Heart right ventricle (tissue), 16 donors: Measurements from ENCODE around the gene PNISR. TPM values are rescaled to one million over a fixed set of nuclear protein-coding genes. Genes with fewer than 3 reads are reported as not detected.
A peak's percentile ranks its signal among the peaks of the same experiment; 100 is the strongest.

Experiments used
- ATAC-seq, 8 donors: fragments of 200-7000 bp; cut with Tn5 transposase; one replicate each; pipeline ENCODE4 v1.9.1; 2020; ENCODE audit warnings: mild to moderate bottlenecking in 8 of 8, moderate library complexity in 8 of 8, moderate number of reproducible peaks in 1 of 8
- DNase-seq, 2 donors: peaks; one replicate each; pipeline ENCODE4 v3.0.0-alpha.2; 2020
- H3K27ac ChIP-seq, 10 donors: fragments of 200-600 bp; sonication (generic) in 2 of 10; one replicate each; pipeline versions ENCODE4 v1.5.0 to v1.8.0; 2020 to 2022; ENCODE audit warnings: mild to moderate bottlenecking in 3 of 10
- H3K27me3 ChIP-seq, 7 donors: fragments of 200-600 bp; one replicate each; pipeline ENCODE4 v1.8.0; 2021 to 2022; ENCODE audit warnings: mild to moderate bottlenecking in 2 of 7
- H3K36me3 ChIP-seq, 9 donors: fragments of 200-600 bp; sonication (generic) in 1 of 9; one replicate each; pipeline versions ENCODE4 v1.5.0 to v1.8.0; 2020 to 2022; ENCODE audit warnings: mild to moderate bottlenecking in 2 of 9
- H3K4me1 ChIP-seq, 9 donors: fragments of 200-600 bp; sonication (generic) in 1 of 9; one replicate each; pipeline versions ENCODE4 v1.5.0 to v1.8.0; 2020 to 2022; ENCODE audit warnings: mild to moderate bottlenecking in 4 of 9
- H3K4me3 ChIP-seq, 10 donors: fragments of 200-600 bp; sonication (generic) in 2 of 10; one replicate each; pipeline versions ENCODE4 v1.5.0 to v1.8.0; 2020 to 2022; ENCODE audit warnings: mild to moderate bottlenecking in 7 of 10, moderate library complexity in 2 of 10
- H3K9me3 ChIP-seq, 11 donors: fragments of 200-600 bp in 10 of 11; sonication (generic) in 2 of 11; one replicate each; pipeline versions ENCODE4 v1.5.0 to v1.8.0; 2013 to 2022; ENCODE audit warnings: mild to moderate bottlenecking in 2 of 11, control low read depth in 1 of 11, moderate library complexity in 1 of 11
- WGBS, 2 donors: extraction: QIAGEN DNeasy Blood & Tissue Kit; methylation state at CpG; one replicate each; pipeline ENCODE4 v1.1.7; 2013; ENCODE audit warnings: inconsistent platforms in 1 of 2; 5-methylcytosine and 5-hydroxymethylcytosine counted together
- intact Hi-C, 10 donors: fragments of 100-400 bp; cut with DNase I; formaldehyde crosslinking; loops; one replicate each; pipeline versions ENCODE4 v1.11.1 to v1.14.2; 2022
- polyA plus RNA-seq, 2 donors: library from polyadenylated mRNA; stranded (reverse); fragments of 200-250 nt; gene quantifications; one replicate each; pipeline ENCODE4 v1.2.3, GENCODE V29; 2013
- total RNA-seq, 10 donors: library from RNA; stranded (reverse); fragmentation: NEBNext Ultra II Directional in 3 of 10; extraction: Animal tissue kit (Norgen Biotek cat#: 25700) in 3 of 10; gene quantifications; one replicate each; pipeline versions ENCODE4 v1.2.1 to v1.2.4, GENCODE V29; 2021 to 2023
- TF ChIP-seq, protein P1 (sequence below), 9 donors: fragments of 200-600 bp; sonication (generic) in 2 of 9; IDR thresholded peaks; one replicate each; pipeline versions ENCODE4 v1.5.0 to v1.8.0; 2021 to 2022; ENCODE audit warnings: antibody characterized with exemption in 9 of 9, mild to moderate bottlenecking in 5 of 9, moderate library complexity in 1 of 9
- donor health status: Arrhythmogenic right ventricular cardiomyopathy.
- donor health status: ischemic (EF 13 %, LVEDD 7.1; RV severe dilation, severe dysfunction).
- donor health status: healthy with polysubstance abuse.
- donor health status: DM: no; HTN: yes; CAD: no.
- donor health status: DM: no; HTN: no; CAD: no.
- donor health status: ischemic (EF 25% LVEDD 6.9; RV normal size, moderate dysfunction).
- donor health status: ischemic (EF 25% LVEDD 5.7; RV mildly dilated, moderate dysfunction).
- donor health status: healthy.
- donor health status: DM: yes; HTN: yes; CAD: no.
- donor health status: Ischemic cardiomyopathy.
- donor health status: ischemic (EF 35%, LVEDD 5.7; RV mildly dilated, moderate dysfunction).
- donor health status: nonischemic (EF 11% LVEDD 7.7; RV severe dilation, severe dysfunction).
- donor health status: DM: yes; HTN: yes; CAD: no.
- donor health status: PGD.
- donor health status: ischemic (EF 29% LVEDD 5.4; RV normal size, mild dysfunction).
- donor health status: nonischemic (EF 23%, LVEDD 6.1; RV moderate dilation, normal function).

Gene PNISR
- total and polyA plus RNA-seq, 12 donors: 17.8 to 105 (median 50.1) TPM

DNA sequence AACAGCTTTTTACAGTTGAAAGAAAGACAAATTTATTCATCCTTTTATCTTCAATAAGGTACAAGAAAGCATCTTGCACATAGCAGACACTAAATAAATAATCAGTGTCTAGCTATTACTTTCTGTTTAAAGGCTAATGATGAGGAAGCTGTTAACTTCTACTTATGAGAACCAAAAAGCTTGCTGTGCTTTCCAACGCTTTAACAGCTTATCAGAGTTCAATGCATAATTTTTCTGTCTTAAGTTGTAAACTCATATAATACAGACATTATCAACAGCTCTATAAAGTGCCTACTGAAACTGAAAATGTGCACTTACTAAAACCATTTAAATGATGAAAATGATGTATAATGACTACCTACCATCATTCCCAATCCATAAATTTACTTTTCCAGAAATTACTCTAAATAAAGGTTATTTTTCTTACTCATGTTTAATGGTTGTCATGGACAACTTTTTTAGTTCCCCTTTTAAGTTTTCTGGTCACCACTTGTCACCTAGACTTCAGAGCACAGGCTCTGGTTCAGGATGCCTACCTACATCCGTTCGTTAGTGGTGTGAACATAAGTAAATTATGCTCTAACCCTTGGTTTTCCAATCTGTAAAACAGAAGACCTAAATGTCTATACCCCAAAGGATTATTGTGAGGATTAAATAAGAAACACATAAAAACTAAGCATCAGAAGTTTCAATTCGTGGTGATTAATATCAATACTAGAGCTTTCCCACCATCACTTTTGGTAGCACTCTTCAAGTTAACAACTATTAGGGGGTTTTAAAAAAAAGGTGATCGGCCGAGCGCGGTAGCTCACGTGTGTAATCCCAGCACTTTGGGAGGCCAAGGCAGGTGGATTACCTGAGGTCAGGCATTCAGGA lies 8.0 kb downstream of the PNISR start:
- H3K36me3 ChIP-seq: peaks cover 0 to 28% (median 0%) of the 10 kb centered on the region in 9 donors
- WGBS, 2 donors: 80 to 82% methylated on average over 9 of the region's 9 CpGs
- DNase-seq: no peak
- H3K4me3 ChIP-seq: no peak overlapping the region
- TF ChIP-seq, protein P1, sequence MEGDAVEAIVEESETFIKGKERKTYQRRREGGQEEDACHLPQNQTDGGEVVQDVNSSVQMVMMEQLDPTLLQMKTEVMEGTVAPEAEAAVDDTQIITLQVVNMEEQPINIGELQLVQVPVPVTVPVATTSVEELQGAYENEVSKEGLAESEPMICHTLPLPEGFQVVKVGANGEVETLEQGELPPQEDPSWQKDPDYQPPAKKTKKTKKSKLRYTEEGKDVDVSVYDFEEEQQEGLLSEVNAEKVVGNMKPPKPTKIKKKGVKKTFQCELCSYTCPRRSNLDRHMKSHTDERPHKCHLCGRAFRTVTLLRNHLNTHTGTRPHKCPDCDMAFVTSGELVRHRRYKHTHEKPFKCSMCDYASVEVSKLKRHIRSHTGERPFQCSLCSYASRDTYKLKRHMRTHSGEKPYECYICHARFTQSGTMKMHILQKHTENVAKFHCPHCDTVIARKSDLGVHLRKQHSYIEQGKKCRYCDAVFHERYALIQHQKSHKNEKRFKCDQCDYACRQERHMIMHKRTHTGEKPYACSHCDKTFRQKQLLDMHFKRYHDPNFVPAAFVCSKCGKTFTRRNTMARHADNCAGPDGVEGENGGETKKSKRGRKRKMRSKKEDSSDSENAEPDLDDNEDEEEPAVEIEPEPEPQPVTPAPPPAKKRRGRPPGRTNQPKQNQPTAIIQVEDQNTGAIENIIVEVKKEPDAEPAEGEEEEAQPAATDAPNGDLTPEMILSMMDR (IDR thresholded peaks at IDR 0.05): no peak
- H3K9me3 ChIP-seq: no peaks in the 10 kb centered on the region
- intact Hi-C loops: no loop called here
- H3K4me1 ChIP-seq: peaks cover 0 to 98% (median 68%) of the 10 kb centered on the region in 9 donors
- no peak overlapping the region for H3K27ac ChIP-seq
- no peak for ATAC-seq
- H3K27me3 ChIP-seq: no peaks in the 10 kb centered on the region

DNA sequence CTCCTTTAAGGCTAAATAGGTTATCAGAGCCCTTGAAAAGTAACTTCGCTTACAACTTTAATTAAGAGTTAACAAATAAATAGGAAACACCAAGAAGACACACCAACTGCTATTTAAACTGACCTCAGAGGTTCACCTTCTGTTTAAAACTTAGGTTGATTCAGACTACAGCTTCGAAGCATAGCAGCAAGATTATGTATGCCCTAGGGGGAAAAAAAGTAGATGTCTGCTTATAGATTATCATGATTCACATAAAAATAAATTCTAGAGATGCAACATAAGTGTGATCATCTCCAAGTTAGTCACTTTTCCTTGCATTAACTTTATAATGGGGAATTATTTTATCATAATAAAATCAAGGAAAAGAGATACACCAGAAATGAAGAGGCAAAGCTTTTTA lies 8.9 kb downstream of the PNISR start:
- TF ChIP-seq, protein P1 (IDR thresholded peaks at IDR 0.05): no peak
- H3K9me3 ChIP-seq: no peaks in the 10 kb centered on the region
- peaks cover 0 to 35% (median 0%) of the 10 kb centered on the region in 9 donors for H3K36me3 ChIP-seq
- H3K27me3 ChIP-seq: no peaks in the 10 kb centered on the region
- intact Hi-C loops: no loop called here
- ATAC-seq: no peak
- no peak overlapping the region for H3K4me3 ChIP-seq
- no peak for DNase-seq
- peaks cover 0 to 95% (median 60%) of the 10 kb centered on the region in 9 donors for H3K4me1 ChIP-seq
- H3K27ac ChIP-seq: no peak overlapping the region
- WGBS, 2 donors: 76 to 78% methylated on average over 2 of the region's 2 CpGs

DNA sequence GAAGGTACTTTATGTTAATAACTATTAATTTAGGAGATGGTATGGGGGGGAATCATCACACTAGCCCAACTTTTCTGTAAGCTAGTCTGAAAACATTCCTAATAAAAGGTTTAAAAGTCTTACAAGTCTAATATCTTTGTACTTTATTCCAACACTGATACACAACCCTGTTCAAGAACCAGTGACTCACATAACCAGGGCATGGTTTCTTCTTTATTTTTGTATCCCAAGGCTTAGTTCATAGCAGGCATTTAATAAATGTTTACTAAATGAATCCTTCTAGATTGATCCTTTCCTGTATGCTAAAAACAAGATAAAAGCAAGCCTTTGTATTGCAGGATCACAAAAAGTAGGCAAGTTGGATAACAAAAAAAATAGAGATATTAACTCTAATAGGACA lies 9.7 kb downstream of the PNISR start:
- Histone ChIP-seq H3K27ac (no peak overlapping the region), H3K36me3 (peaks cover 0 to 42% (median 5%) of the 10 kb centered on the region in 9 donors), H3K4me3 (no peak overlapping the region), H3K4me1 (peaks cover 0 to 93% (median 54%) of the 10 kb centered on the region in 9 donors), H3K9me3 (no peaks in the 10 kb centered on the region), H3K27me3 (no peaks in the 10 kb centered on the region)
- no peak for ATAC-seq
- DNase-seq: no peak
- TF ChIP-seq, protein P1 (IDR thresholded peaks at IDR 0.05): no peak
- intact Hi-C loops: no loop called here

DNA sequence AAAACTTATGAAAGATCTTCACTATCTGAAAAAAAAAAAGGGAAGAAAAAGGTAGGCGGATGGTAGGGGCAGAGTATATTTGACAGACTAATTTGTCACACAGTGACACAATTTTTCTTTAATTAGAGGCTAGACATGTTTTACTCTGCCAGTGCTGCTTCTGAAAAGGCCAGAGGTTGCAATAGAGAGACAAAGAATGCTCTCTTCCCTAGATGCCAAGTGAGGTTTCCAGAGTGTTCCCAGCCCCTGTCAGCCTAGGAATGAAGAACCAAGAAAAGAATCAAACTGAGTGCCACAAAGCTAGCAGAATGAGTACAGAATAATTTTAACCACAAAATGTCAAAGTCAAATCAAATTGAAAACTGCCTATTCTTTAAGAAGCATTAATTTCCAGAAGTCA lies 13.0 kb downstream of the PNISR start:
- Histone ChIP-seq H3K27me3 (no peaks in the 10 kb centered on the region), H3K9me3 (no peaks in the 10 kb centered on the region), H3K4me1 (peaks cover 0 to 64% (median 28%) of the 10 kb centered on the region in 9 donors), H3K36me3 (peaks cover 0 to 71% (median 36%) of the 10 kb centered on the region in 9 donors), H3K4me3 (no peak overlapping the region), H3K27ac (peak overlapping the region in 5 of 10 donors; percentile 6 to 50 (median 22))
- ATAC-seq (peak in 4 of 8 donors; percentile 66 to 93 (median 72)), DNase-seq (no peak)
- TF ChIP-seq, protein P1 (IDR thresholded peaks at IDR 0.05): no peak
- intact Hi-C loops: no loop called here
- WGBS, 2 donors: 86 to 91% methylated on average over 1 of the region's 1 CpG
